IMR-90 (cell line): ENCODE results near the gene LHFPL5. TPM values are rescaled to one million over a fixed set of nuclear protein-coding genes. Genes with fewer than 3 reads are reported as not detected.
A peak's percentile ranks its signal among the peaks of the same experiment; 100 is the strongest.

Experiments used
- ATAC-seq: fragments of 200-7000 bp; cut with Tn5 transposase; 2 replicates; pipeline ENCODE4 v1.9.1; 2020; ENCODE audit warnings: low read depth, mild to moderate bottlenecking, moderate library complexity
- BruUV-seq: library from RNA; stranded (reverse); fragments of 400-500 nt; replicated peaks from 2 replicates; lab custom pipeline; 2021; lab: Mats Ljungman, UMichigan
- CTCF ChIA-PET: fragments of 300-600 bp; formaldehyde crosslinking; extraction: SDS; loops from one replicate; lab custom pipeline; 2021; ENCODE audit warnings: antibody characterized with exemption; lab: Yijun Ruan, JAX
- POLR2A ChIA-PET: fragments of 300-600 bp; sonication (Branson Sonifier 250); formaldehyde crosslinking; loops from one replicate; lab custom pipeline; 2022; ENCODE audit warnings: antibody characterized with exemption; ENCODE audit not compliant: unreplicated experiment; lab: Charles Lee
- DNase-seq: peaks from one replicate; pipeline ENCODE4 v3.0.0; 2013
- H2AFZ ChIP-seq: replicated peaks from 2 replicates; pipeline ENCODE3; 2013; ENCODE audit warnings: low read length, mild to moderate bottlenecking; ENCODE audit not compliant: poor library complexity
- H2AK5ac ChIP-seq: 2 replicates; pipeline ENCODE4 v1.6.1; 2013; ENCODE audit warnings: low read depth, low read length, inconsistent platforms
- H2AK9ac ChIP-seq: replicated peaks from 2 replicates; pipeline ENCODE3; 2013; ENCODE audit warnings: mild to moderate bottlenecking, low read depth, low read length, moderate library complexity; ENCODE audit not compliant: poor library complexity
- H2BK120ac ChIP-seq: 2 replicates; pipeline ENCODE4 v1.6.1; 2013; ENCODE audit warnings: low read depth, low read length, inconsistent platforms
- H2BK15ac ChIP-seq: 3 replicates; pipeline ENCODE4 v1.6.1; 2013; ENCODE audit warnings: low read depth, low read length, inconsistent platforms
- H2BK20ac ChIP-seq: 2 replicates; pipeline ENCODE4 v1.6.1; 2013; ENCODE audit warnings: low read depth, mild to moderate bottlenecking, inconsistent platforms, low read length, moderate library complexity
- H2BK5ac ChIP-seq: 2 replicates; pipeline ENCODE4 v1.6.1; 2013; ENCODE audit warnings: mild to moderate bottlenecking, low read depth, low read length, inconsistent platforms; ENCODE audit not compliant: poor library complexity, severe bottlenecking
- H3K14ac ChIP-seq: replicated peaks from 2 replicates; pipeline ENCODE4 v1.6.1; 2013; ENCODE audit warnings: low read depth, low read length, inconsistent platforms
- H3K18ac ChIP-seq: 2 replicates; pipeline ENCODE4 v1.6.1; 2013; ENCODE audit warnings: low read depth, low read length, control low read depth
- H3K23ac ChIP-seq: 2 replicates; pipeline ENCODE4 v1.6.1; 2013; ENCODE audit warnings: low read depth, low read length, inconsistent platforms
- H3K27ac ChIP-seq: 2 replicates; pipeline ENCODE4 v1.5.1; 2013; ENCODE audit warnings: mild to moderate bottlenecking, control low read depth, low read length; ENCODE audit not compliant: insufficient read depth
- H3K27me3 ChIP-seq: 2 replicates; pipeline ENCODE4 v1.6.1; 2013; ENCODE audit warnings: low read length; ENCODE audit not compliant: control insufficient read depth, insufficient read depth
- H3K36me3 ChIP-seq: 2 replicates; pipeline ENCODE4 v1.6.1; 2013; ENCODE audit warnings: low read length, mixed read lengths; ENCODE audit not compliant: control insufficient read depth, insufficient read depth
- H3K4ac ChIP-seq: 2 replicates; pipeline ENCODE4 v1.6.1; 2013; ENCODE audit warnings: low read depth, low read length, inconsistent platforms
- H3K4me1 ChIP-seq: 2 replicates; pipeline ENCODE4 v1.6.1; 2013; ENCODE audit warnings: low read length, mixed read lengths; ENCODE audit not compliant: control insufficient read depth, insufficient read depth
- H3K4me2 ChIP-seq: 2 replicates; pipeline ENCODE4 v1.6.1; 2013; ENCODE audit warnings: low read depth, mild to moderate bottlenecking, control low read depth, low read length, moderate library complexity
- H3K4me3 ChIP-seq: 2 replicates; pipeline ENCODE4 v1.5.1; 2013; ENCODE audit warnings: low read depth, mild to moderate bottlenecking, control low read depth, low read length, moderate library complexity; ENCODE audit not compliant: insufficient read depth
- H3K56ac ChIP-seq: 2 replicates; pipeline ENCODE4 v1.6.1; 2013; ENCODE audit warnings: low read length, inconsistent platforms; ENCODE audit not compliant: insufficient read depth; ENCODE audit errors: extremely low read depth
- H3K79me1 ChIP-seq, 2 experiments: 2 replicates each; pipeline ENCODE4 v1.6.1; 2013; ENCODE audit warnings: low read length in 2 of 2, inconsistent platforms in 1 of 2, low read depth in 1 of 2
- H3K9ac ChIP-seq: 2 replicates; pipeline ENCODE4 v1.6.1; 2013; ENCODE audit warnings: low read depth, low read length, control low read depth
- H3K9me1 ChIP-seq: 2 replicates; pipeline ENCODE4 v1.6.1; 2013; ENCODE audit warnings: low read length, inconsistent platforms; ENCODE audit not compliant: insufficient read depth
- H3K9me3 ChIP-seq: 2 replicates; pipeline ENCODE4 v1.6.1; 2013; ENCODE audit warnings: low read length; ENCODE audit not compliant: control insufficient read depth, insufficient read depth
- H4K20me1 ChIP-seq: 2 replicates; pipeline ENCODE4 v1.6.1; 2013; ENCODE audit warnings: low read length, inconsistent platforms; ENCODE audit not compliant: insufficient read depth
- H4K5ac ChIP-seq: 2 replicates; pipeline ENCODE4 v1.6.1; 2013; ENCODE audit warnings: mild to moderate bottlenecking, low read depth, low read length, control low read depth
- H4K8ac ChIP-seq, 2 experiments: 2 replicates each; pipeline ENCODE4 v1.6.1; 2013; ENCODE audit warnings: low read depth in 2 of 2, low read length in 2 of 2, control low read depth in 1 of 2, inconsistent platforms in 1 of 2
- H4K91ac ChIP-seq: 2 replicates; pipeline ENCODE4 v1.6.1; 2013; ENCODE audit warnings: low read depth, low read length, inconsistent platforms; ENCODE audit not compliant: insufficient read depth
- RFX5 ChIP-seq: IDR thresholded peaks from 2 replicates; pipeline ENCODE4 v1.8.0; 2012; ENCODE audit warnings: low read depth, mild to moderate bottlenecking, low read length, moderate library complexity
- USF2 ChIP-seq: fragments of 150-350 bp; IDR thresholded peaks from 2 replicates; pipeline ENCODE4 v1.6.1; 2017; ENCODE audit warnings: mild to moderate bottlenecking, antibody characterized with exemption, low read length, low read depth
- WGBS, 2 experiments: methylation state at CpG; one replicate each; pipeline versions ENCODE4 v1.1.5 to v1.1.7; 2013; ENCODE audit warnings: missing lambda C conversion rate in 2 of 2; ENCODE audit not compliant: insufficient read length in 1 of 2; ENCODE audit errors: extremely low coverage in 2 of 2; 5-methylcytosine and 5-hydroxymethylcytosine counted together
- dilution Hi-C: fragments of 300-500 bp; cut with HindIII; formaldehyde crosslinking; loops from one replicate; pipeline ENCODE4 v1.14.3; 2018; ENCODE audit warnings: low sequenced_read_pairs; ENCODE audit not compliant: unreplicated experiment
- in situ Hi-C: fragments of 300-500 bp; cut with MboI; formaldehyde crosslinking; loops from 3 replicates; pipeline ENCODE4 v1.14.3; 2019; ENCODE audit warnings: low sequenced_read_pairs, inconsistent platforms, mixed read lengths
- intact Hi-C: fragments of 100-400 bp; cut with micrococcal nuclease; formaldehyde crosslinking; loops from 2 replicates; pipeline ENCODE4 v1.10.0; 2022
- polyA plus RNA-seq, 3 experiments: library from polyadenylated mRNA; depleted of rRNA; stranded (reverse); fragments of >200 nt; gene quantifications; 2 replicates each; pipeline ENCODE4 v1.2.3, GENCODE V29; 2012; ENCODE audit warnings: low replicate concordance in 1 of 3
- total RNA-seq: library from RNA; depleted of rRNA; stranded (reverse); fragments of >200 nt; gene quantifications from 2 replicates; pipeline ENCODE4 v1.2.3, GENCODE V29; 2012

LHFPL5 gene
- total and polyA plus RNA-seq, 2 of the 4 experiments (the other 2 are of a cell fraction), result not detected

GRCh38 chr6:35776364-35777215 is 28.6 kb upstream of the LHFPL5 start, which contains the start of gene CLPSL2:
Gene CLPSL2, plus strand, starts transcription at chr6:35776598. Its CDS starts 21 bp downstream, at chr6:35776619.
- Histone ChIP-seq H3K4ac (no peak within 1 kb of the TSS), H3K9me3 (no peaks in the 10 kb centered on the region), H3K4me2 (peak within 1 kb of the TSS; percentile 52), H2BK120ac (no peak within 1 kb of the TSS), H2AFZ (peak within 1 kb of the TSS; percentile 67), H3K14ac (no peak within 1 kb of the TSS), H4K20me1 (no peaks in the 10 kb centered on the region; the same call in 1 of the 2 replicates), H3K4me3 (peak within 1 kb of the TSS; percentile 51), H3K18ac (no peak within 1 kb of the TSS), H3K27ac (no peak within 1 kb of the TSS), H3K9ac (no peak within 1 kb of the TSS), H3K9me1 (no peaks in the 10 kb centered on the region; the same call in 1 of the 2 replicates), H4K5ac (no peak within 1 kb of the TSS), H3K36me3 (no peaks in the 10 kb centered on the region), H3K79me1 (no peaks in the 10 kb centered on the region), H3K27me3 (peaks cover 52% of the 10 kb centered on the region), H3K23ac (no peak within 1 kb of the TSS), H3K56ac (no peak within 1 kb of the TSS), H2AK5ac (no peak within 1 kb of the TSS), H3K4me1 (no peaks in the 10 kb centered on the region), H4K91ac (no peak within 1 kb of the TSS), H2BK20ac (no peak within 1 kb of the TSS), H4K8ac (no peak within 1 kb of the TSS), H2BK5ac (no peak within 1 kb of the TSS), H2AK9ac (no peak within 1 kb of the TSS), H2BK15ac (no peak within 1 kb of the TSS)
- dilution Hi-C loops, result no loop called here
- ChIA-PET POLR2A (no interaction called here), CTCF (no interaction called here)
- no peak for DNase-seq
- in situ Hi-C loops, result no loop called here
- ATAC-seq, result peak; percentile 56
- TF ChIP-seq USF2, result peak; percentile 68
- no peak for TF ChIP-seq RFX5
- BruUV-seq, result no TSS peak
- 3% methylated on average over 16 of the region's 56 CpGs; no CpG with 5 or more reads in 1 of the 2 experiments for WGBS, 2 experiments
- intact Hi-C loops, result no loop called here
